ENCODE measurements around the gene NTRK2. TPM values are rescaled to one million over a fixed set of nuclear protein-coding genes. Genes with fewer than 3 reads are reported as not detected.

NTRK2 gene
- polyA plus RNA-seq, 1 donor (not counting 4 experiments of a cell fraction or from before 2014, with no cell fraction given), result 0.08 TPM

- TF ChIP-seq EZH2 (IDR thresholded peaks at IDR 0.05; ENCODE audit: low read length), result no peak
- TF ChIP-seq, protein P1, sequence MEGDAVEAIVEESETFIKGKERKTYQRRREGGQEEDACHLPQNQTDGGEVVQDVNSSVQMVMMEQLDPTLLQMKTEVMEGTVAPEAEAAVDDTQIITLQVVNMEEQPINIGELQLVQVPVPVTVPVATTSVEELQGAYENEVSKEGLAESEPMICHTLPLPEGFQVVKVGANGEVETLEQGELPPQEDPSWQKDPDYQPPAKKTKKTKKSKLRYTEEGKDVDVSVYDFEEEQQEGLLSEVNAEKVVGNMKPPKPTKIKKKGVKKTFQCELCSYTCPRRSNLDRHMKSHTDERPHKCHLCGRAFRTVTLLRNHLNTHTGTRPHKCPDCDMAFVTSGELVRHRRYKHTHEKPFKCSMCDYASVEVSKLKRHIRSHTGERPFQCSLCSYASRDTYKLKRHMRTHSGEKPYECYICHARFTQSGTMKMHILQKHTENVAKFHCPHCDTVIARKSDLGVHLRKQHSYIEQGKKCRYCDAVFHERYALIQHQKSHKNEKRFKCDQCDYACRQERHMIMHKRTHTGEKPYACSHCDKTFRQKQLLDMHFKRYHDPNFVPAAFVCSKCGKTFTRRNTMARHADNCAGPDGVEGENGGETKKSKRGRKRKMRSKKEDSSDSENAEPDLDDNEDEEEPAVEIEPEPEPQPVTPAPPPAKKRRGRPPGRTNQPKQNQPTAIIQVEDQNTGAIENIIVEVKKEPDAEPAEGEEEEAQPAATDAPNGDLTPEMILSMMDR (optimal IDR thresholded peaks at IDR 0.05 in 1 of 3, IDR thresholded peaks at IDR 0.05 in 1 of 3, conservative IDR thresholded peaks at IDR 0.05 in 1 of 3; ENCODE audit: extremely low read depth in 1 of 3, insufficient read depth in 2 of 3, low read length in 3 of 3), result no peak
- Histone ChIP-seq H3K9ac (ENCODE audit: control insufficient read depth, extremely low read depth, insufficient read depth, low read length) (no peak overlapping the region), H3K27ac (ENCODE audit: control insufficient read depth, insufficient read depth, low read length) (no peak overlapping the region), H3K4me3 (ENCODE audit: control insufficient read depth in 2 of 3, extremely low read depth in 1 of 3, insufficient read depth in 2 of 3, low read depth in 1 of 3, low read length in 3 of 3) (no peak overlapping the region), H3K9me1 (ENCODE audit: control insufficient read depth, extremely low read depth, insufficient read depth, low read length) (no peaks in the 10 kb centered on the region), H3K36me3 (ENCODE audit: control insufficient read depth in 2 of 2, extremely low read depth in 1 of 2, insufficient read depth in 2 of 2, low read length in 2 of 2) (no peaks in the 10 kb centered on the region), H4K20me1 (ENCODE audit: control insufficient read depth, extremely low read depth, insufficient read depth, low read length) (no peaks in the 10 kb centered on the region), H3K4me2 (ENCODE audit: control insufficient read depth, extremely low read depth, insufficient read depth, low read depth, low read length) (no peak overlapping the region), H3K4me1 (ENCODE audit: control insufficient read depth, extremely low read depth, insufficient read depth, low read length) (no peaks in the 10 kb centered on the region), H2AFZ (ENCODE audit: control insufficient read depth, low read length) (no peak overlapping the region), H3K79me2 (ENCODE audit: control insufficient read depth, insufficient read depth, low read length) (no peaks in the 10 kb centered on the region), H3K9me3 (ENCODE audit: control insufficient read depth, low read depth, low read length) (no peaks in the 10 kb centered on the region), H3K27me3 (ENCODE audit: control insufficient read depth, extremely low read depth, insufficient read depth, low read length) (no peaks in the 10 kb centered on the region)
- FAIRE-seq (no peak), DNase-seq (ENCODE audit: low read depth, low spot score) (no peak)
- dilution Hi-C loops (cut with MboI; ENCODE audit: extremely low pct_ligation_motif_present, low sequenced_read_pairs), result no loop called here
Observed at GRCh38 chr9:84698323-84698722, 28.8 kb downstream of the NTRK2 start.

DNA sequence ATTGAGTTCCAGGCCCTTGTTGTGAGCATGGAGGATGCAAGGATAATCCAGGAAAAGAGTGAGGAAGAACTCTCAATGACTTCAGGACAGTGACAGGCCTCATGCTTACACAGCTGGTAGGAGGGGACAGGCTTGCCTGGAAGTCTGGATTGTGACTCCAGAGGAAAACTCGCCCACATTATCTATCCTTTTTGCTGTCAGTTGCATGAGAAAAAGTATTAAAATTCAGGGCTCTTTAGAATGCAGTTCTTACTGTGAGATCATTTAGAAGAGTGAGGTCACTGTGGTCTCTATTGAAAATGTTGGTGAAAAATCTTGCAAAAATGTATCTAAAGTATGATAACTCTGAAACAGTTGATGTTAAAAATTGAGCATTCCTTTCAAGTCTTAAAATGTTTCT, 30.5 kb downstream of the NTRK2 start:
- H3K9me3 ChIP-seq (ENCODE audit: control insufficient read depth, low read depth, low read length), result no peaks in the 10 kb centered on the region
- no peaks in the 10 kb centered on the region for H4K20me1 ChIP-seq (ENCODE audit: control insufficient read depth, extremely low read depth, insufficient read depth, low read length)
- H3K4me1 ChIP-seq (ENCODE audit: control insufficient read depth, extremely low read depth, insufficient read depth, low read length), result no peaks in the 10 kb centered on the region
- no peaks in the 10 kb centered on the region for H3K9me1 ChIP-seq (ENCODE audit: control insufficient read depth, extremely low read depth, insufficient read depth, low read length)
- no peak overlapping the region for H3K9ac ChIP-seq (ENCODE audit: control insufficient read depth, extremely low read depth, insufficient read depth, low read length)
- H3K4me3 ChIP-seq (ENCODE audit: control insufficient read depth in 2 of 3, extremely low read depth in 1 of 3, insufficient read depth in 2 of 3, low read depth in 1 of 3, low read length in 3 of 3), result no peak overlapping the region
- no peak overlapping the region for H3K27ac ChIP-seq (ENCODE audit: control insufficient read depth, insufficient read depth, low read length)
- no peaks in the 10 kb centered on the region for H3K36me3 ChIP-seq (ENCODE audit: control insufficient read depth in 2 of 2, extremely low read depth in 1 of 2, insufficient read depth in 2 of 2, low read length in 2 of 2)
- TF ChIP-seq EZH2 (IDR thresholded peaks at IDR 0.05; ENCODE audit: low read length), result no peak
- TF ChIP-seq, protein P1 (optimal IDR thresholded peaks at IDR 0.05 in 1 of 3, IDR thresholded peaks at IDR 0.05 in 1 of 3, conservative IDR thresholded peaks at IDR 0.05 in 1 of 3; ENCODE audit: extremely low read depth in 1 of 3, insufficient read depth in 2 of 3, low read length in 3 of 3), result no peak
- FAIRE-seq, result no peak
- H3K4me2 ChIP-seq (ENCODE audit: control insufficient read depth, extremely low read depth, insufficient read depth, low read depth, low read length), result no peak overlapping the region
- no peaks in the 10 kb centered on the region for H3K79me2 ChIP-seq (ENCODE audit: control insufficient read depth, insufficient read depth, low read length)
- dilution Hi-C loops (cut with MboI; ENCODE audit: extremely low pct_ligation_motif_present, low sequenced_read_pairs), result no loop called here
- DNase-seq (ENCODE audit: low read depth, low spot score), result no peak
- H3K27me3 ChIP-seq (ENCODE audit: control insufficient read depth, extremely low read depth, insufficient read depth, low read length), result no peaks in the 10 kb centered on the region
- H2AFZ ChIP-seq (ENCODE audit: control insufficient read depth, low read length), result no peak overlapping the region
